ENCODE data around the gene UVRAG.

Gene UVRAG

GRCh38 chr11:76164861-76165751, 350.1 kb downstream of the UVRAG start:
- Mint-ChIP-seq H3K36me3 (no peaks in the 10 kb centered on the region), H3K4me1 (peaks cover 2% of the 10 kb centered on the region), H3K9me3 (no peaks in the 10 kb centered on the region), H3K4me3 (no peak overlapping the region), H3K27ac (no peak overlapping the region), H3K27me3 (peaks cover 17% of the 10 kb centered on the region)
- ATAC-seq (ENCODE audit: low read depth) (no peak), DNase-seq (ENCODE audit: low spot score in 2 of 2) (no peak)

DNA sequence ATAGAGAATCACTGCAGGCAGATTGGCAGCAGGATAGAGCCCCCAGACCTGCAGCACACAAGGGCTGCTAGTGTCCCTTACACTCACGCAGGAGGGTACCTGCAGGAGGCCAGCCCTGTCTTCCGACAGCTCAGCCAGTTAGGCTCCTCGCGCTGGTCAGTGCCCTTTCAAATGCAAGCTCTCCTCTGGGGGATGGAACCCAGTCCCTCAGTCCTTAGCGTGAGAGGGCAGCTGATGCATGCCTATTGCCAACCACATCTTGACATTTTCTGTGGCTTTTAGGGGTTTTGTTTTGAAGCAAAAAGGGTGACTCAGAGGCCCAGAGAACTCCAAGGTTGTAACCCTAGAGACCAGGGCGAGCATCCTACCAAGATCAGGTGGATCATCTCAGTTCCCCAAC, 351.3 kb downstream of the UVRAG start:
- H3K4me1 Mint-ChIP-seq, result peaks cover 2% of the 10 kb centered on the region
- peaks cover 15% of the 10 kb centered on the region for H3K27me3 Mint-ChIP-seq
- H3K4me3 Mint-ChIP-seq, result no peak overlapping the region
- DNase-seq (ENCODE audit: low spot score in 2 of 2) (no peak), ATAC-seq (ENCODE audit: low read depth) (no peak)
- H3K36me3 Mint-ChIP-seq, result no peaks in the 10 kb centered on the region
- no peaks in the 10 kb centered on the region for H3K9me3 Mint-ChIP-seq
- H3K27ac Mint-ChIP-seq, result no peak overlapping the region

GRCh38 chr11:76167590-76167989, 352.6 kb downstream of the UVRAG start:
- no peak for DNase-seq (ENCODE audit: low spot score in 2 of 2)
- H3K9me3 Mint-ChIP-seq, result no peaks in the 10 kb centered on the region
- no peak overlapping the region for H3K27ac Mint-ChIP-seq
- peaks cover 2% of the 10 kb centered on the region for H3K4me1 Mint-ChIP-seq
- H3K36me3 Mint-ChIP-seq, result no peaks in the 10 kb centered on the region
- no peak overlapping the region for H3K4me3 Mint-ChIP-seq
- ATAC-seq (ENCODE audit: low read depth), result no peak
- H3K27me3 Mint-ChIP-seq, result peaks cover 17% of the 10 kb centered on the region

DNA sequence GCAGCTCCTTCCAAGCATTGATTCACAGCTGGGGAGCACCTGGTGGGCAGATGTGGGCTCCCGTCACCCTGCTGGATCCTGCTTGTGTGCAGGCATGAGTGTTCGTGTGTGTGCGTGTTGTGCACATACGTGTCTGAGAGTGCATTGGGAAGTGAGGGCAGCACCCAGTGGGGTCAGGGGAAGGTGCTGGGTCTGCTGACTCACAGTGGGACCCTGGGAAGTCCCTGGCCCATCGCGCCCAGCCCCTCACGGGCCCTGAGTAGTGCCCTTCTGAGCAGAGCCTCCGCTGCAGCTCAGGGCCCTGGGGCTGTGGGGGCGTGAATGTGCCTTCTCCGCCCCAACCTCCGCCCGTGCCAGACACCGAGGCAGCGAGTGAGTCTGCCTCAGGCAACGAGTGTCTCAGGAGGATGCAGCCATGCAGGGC, 354.5 kb downstream of the UVRAG start:
- Mint-ChIP-seq H3K27me3 (peaks cover 19% of the 10 kb centered on the region), H3K27ac (no peak overlapping the region), H3K9me3 (no peaks in the 10 kb centered on the region), H3K36me3 (no peaks in the 10 kb centered on the region), H3K4me3 (no peak overlapping the region), H3K4me1 (peaks cover 2% of the 10 kb centered on the region)
- ATAC-seq (ENCODE audit: low read depth), result no peak
- DNase-seq (ENCODE audit: low spot score in 2 of 2), result no peak

GRCh38 chr11:76170468-76170867, 355.5 kb downstream of the UVRAG start:
- H3K9me3 Mint-ChIP-seq, result no peaks in the 10 kb centered on the region
- H3K4me1 Mint-ChIP-seq, result no peaks in the 10 kb centered on the region
- H3K27me3 Mint-ChIP-seq, result peaks cover 14% of the 10 kb centered on the region
- ATAC-seq (ENCODE audit: low read depth) (no peak), DNase-seq (ENCODE audit: low spot score in 2 of 2) (no peak)
- H3K4me3 Mint-ChIP-seq, result no peak overlapping the region
- no peak overlapping the region for H3K27ac Mint-ChIP-seq
- H3K36me3 Mint-ChIP-seq, result no peaks in the 10 kb centered on the region

- peaks cover 3% of the 10 kb centered on the region for H3K4me1 Mint-ChIP-seq
- H3K9me3 Mint-ChIP-seq, result no peaks in the 10 kb centered on the region
- DNase-seq (ENCODE audit: low spot score in 2 of 2) (no peak), ATAC-seq (ENCODE audit: low read depth) (no peak)
- H3K27me3 Mint-ChIP-seq, result peaks cover 14% of the 10 kb centered on the region
- H3K36me3 Mint-ChIP-seq, result no peaks in the 10 kb centered on the region
- H3K4me3 Mint-ChIP-seq, result no peak overlapping the region
- H3K27ac Mint-ChIP-seq, result no peak overlapping the region
These were observed 357.6 kb downstream of the UVRAG start for GRCh38 chr11:76172583-76172982.

- Mint-ChIP-seq H3K27me3 (peaks cover 11% of the 10 kb centered on the region), H3K9me3 (no peaks in the 10 kb centered on the region), H3K27ac (no peak overlapping the region), H3K4me3 (no peak overlapping the region), H3K36me3 (no peaks in the 10 kb centered on the region), H3K4me1 (peaks cover 3% of the 10 kb centered on the region)
- ATAC-seq (ENCODE audit: low read depth) (no peak), DNase-seq (ENCODE audit: low spot score in 2 of 2) (no peak)
These were observed 358.7 kb downstream of the UVRAG start for GRCh38 chr11:76173663-76174062.

- DNase-seq (ENCODE audit: low spot score in 2 of 2) (no peak), ATAC-seq (ENCODE audit: low read depth) (no peak)
- Mint-ChIP-seq H3K9me3 (no peaks in the 10 kb centered on the region), H3K4me3 (no peak overlapping the region), H3K4me1 (peaks cover 3% of the 10 kb centered on the region), H3K27ac (no peak overlapping the region), H3K36me3 (no peaks in the 10 kb centered on the region), H3K27me3 (peaks cover 11% of the 10 kb centered on the region)
These were observed 359.3 kb downstream of the UVRAG start for GRCh38 chr11:76174330-76174729.

DNA sequence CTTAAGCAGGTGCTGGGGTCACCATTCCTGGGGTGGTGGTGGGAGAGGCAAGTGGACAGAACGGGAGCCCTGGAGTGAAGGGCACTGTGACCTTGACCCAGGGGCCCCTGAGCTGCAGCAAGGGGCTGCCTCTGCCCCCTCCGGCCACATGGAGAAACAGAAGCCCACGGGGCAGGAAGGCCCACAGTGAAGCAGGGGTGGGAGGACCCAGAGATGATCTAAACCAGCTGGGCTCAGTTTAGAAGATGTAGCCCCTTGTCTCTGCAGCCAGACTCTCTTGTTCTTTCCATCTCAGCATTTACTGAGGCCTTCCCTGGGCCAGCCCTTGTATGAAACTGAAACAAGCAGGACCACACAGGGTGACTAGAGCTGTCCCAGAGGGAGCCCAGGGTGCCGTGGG, 360.8 kb downstream of the UVRAG start:
- Mint-ChIP-seq H3K36me3 (no peaks in the 10 kb centered on the region), H3K27me3 (peaks cover 11% of the 10 kb centered on the region), H3K27ac (no peak overlapping the region), H3K9me3 (no peaks in the 10 kb centered on the region), H3K4me3 (no peak overlapping the region), H3K4me1 (peaks cover 7% of the 10 kb centered on the region)
- DNase-seq (ENCODE audit: low spot score in 2 of 2), result no peak
- ATAC-seq (ENCODE audit: low read depth), result no peak

- Mint-ChIP-seq H3K27ac (no peak overlapping the region), H3K4me1 (peaks cover 7% of the 10 kb centered on the region), H3K27me3 (peaks cover 11% of the 10 kb centered on the region), H3K4me3 (no peak overlapping the region), H3K36me3 (no peaks in the 10 kb centered on the region), H3K9me3 (no peaks in the 10 kb centered on the region)
- ATAC-seq (ENCODE audit: low read depth) (no peak), DNase-seq (ENCODE audit: low spot score in 2 of 2) (no peak)
These were observed 361.5 kb downstream of the UVRAG start for GRCh38 chr11:76176463-76176862.

DNA sequence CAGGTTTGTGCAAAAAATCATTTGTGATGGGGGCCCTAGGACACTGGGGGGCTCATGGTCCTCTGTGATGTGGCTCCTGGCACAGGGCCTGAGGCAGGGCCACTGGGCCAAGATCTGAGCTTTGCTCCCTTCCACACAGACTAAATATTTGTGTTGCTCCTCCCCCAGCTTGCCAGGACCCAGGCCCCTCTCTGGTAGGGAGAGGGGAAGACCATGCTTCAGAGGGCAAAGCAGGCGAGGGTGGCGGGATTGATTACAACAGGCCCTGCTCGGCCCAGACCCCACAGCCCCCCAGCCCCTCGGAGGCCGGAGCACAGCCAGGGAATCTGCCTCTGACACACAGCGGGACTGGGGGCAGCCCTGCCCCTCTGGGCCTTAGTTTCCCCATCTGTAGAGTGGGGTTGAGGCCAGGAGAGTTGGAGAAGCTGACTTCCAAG, 362.3 kb downstream of the UVRAG start:
- ATAC-seq (ENCODE audit: low read depth) (no peak), DNase-seq (ENCODE audit: low spot score in 2 of 2) (no peak)
- Mint-ChIP-seq H3K36me3 (no peaks in the 10 kb centered on the region), H3K4me3 (no peak overlapping the region), H3K4me1 (peaks cover 7% of the 10 kb centered on the region), H3K27me3 (peaks cover 9% of the 10 kb centered on the region), H3K27ac (no peak overlapping the region), H3K9me3 (no peaks in the 10 kb centered on the region)

- Mint-ChIP-seq H3K9me3 (no peaks in the 10 kb centered on the region), H3K27ac (no peak overlapping the region), H3K27me3 (peaks cover 4% of the 10 kb centered on the region), H3K4me1 (peaks cover 7% of the 10 kb centered on the region), H3K36me3 (no peaks in the 10 kb centered on the region), H3K4me3 (no peak overlapping the region)
- DNase-seq (ENCODE audit: low spot score in 2 of 2), result no peak
- ATAC-seq (ENCODE audit: low read depth), result no peak
These were observed 364.1 kb downstream of the UVRAG start for GRCh38 chr11:76179147-76179546.

GRCh38 chr11:76181371-76181770, 366.4 kb downstream of the UVRAG start:
- H3K4me1 Mint-ChIP-seq, result peaks cover 3% of the 10 kb centered on the region
- H3K9me3 Mint-ChIP-seq, result no peaks in the 10 kb centered on the region
- ATAC-seq (ENCODE audit: low read depth) (no peak), DNase-seq (ENCODE audit: low spot score in 2 of 2) (no peak)
- H3K4me3 Mint-ChIP-seq, result no peak overlapping the region
- H3K36me3 Mint-ChIP-seq, result no peaks in the 10 kb centered on the region
- peaks cover 10% of the 10 kb centered on the region for H3K27me3 Mint-ChIP-seq
- no peak overlapping the region for H3K27ac Mint-ChIP-seq

DNA sequence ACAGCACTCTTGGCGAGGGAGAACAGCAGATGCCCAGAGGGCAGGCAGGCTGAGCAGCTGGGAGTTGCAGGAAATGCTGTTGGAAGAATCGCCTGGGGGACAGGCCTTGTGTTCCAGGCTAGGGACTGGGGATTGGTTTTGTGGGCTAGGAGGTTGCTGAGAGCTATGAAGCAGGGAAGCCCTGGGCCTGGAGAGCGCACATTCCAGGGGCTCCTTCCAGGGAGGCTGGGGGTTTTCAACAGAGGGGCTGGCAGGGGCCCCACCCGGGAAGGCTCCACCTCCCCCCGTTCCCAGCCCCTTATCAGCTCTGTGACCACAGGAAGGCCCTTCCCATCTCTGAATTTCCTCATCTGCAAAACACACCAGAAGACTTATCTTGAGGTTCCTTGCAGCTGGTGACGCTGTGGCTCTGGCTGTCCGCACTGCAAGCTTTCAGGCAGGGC, 369.6 kb downstream of the UVRAG start:
- H3K27me3 Mint-ChIP-seq, result peaks cover 10% of the 10 kb centered on the region

GRCh38 chr11:76185511-76185910, 370.5 kb downstream of the UVRAG start:
- Mint-ChIP-seq H3K27me3 (peaks cover 10% of the 10 kb centered on the region), H3K4me3 (no peak overlapping the region), H3K36me3 (no peaks in the 10 kb centered on the region), H3K9me3 (no peaks in the 10 kb centered on the region), H3K4me1 (no peaks in the 10 kb centered on the region), H3K27ac (no peak overlapping the region)
- no peak for DNase-seq (ENCODE audit: low spot score in 2 of 2)
- no peak for ATAC-seq (ENCODE audit: low read depth)

More for the DNA sequence above, 369.6 kb downstream of the UVRAG start:
- H3K4me3 Mint-ChIP-seq, result no peak overlapping the region
- H3K27ac Mint-ChIP-seq, result no peak overlapping the region
- peaks cover under 1% of the 10 kb centered on the region for H3K4me1 Mint-ChIP-seq
- H3K9me3 Mint-ChIP-seq, result no peaks in the 10 kb centered on the region
- H3K36me3 Mint-ChIP-seq, result no peaks in the 10 kb centered on the region
- ATAC-seq (ENCODE audit: low read depth), result no peak
- no peak for DNase-seq (ENCODE audit: low spot score in 2 of 2)

Measured in memory B cell (primary cell).